ENCODE results near the gene ARRDC5. TPM values are rescaled to one million over a fixed set of nuclear protein-coding genes. Genes with fewer than 3 reads are reported as not detected.

The ARRDC5 gene
- total and polyA plus RNA-seq, 2 donors (not counting 1 experiment from before 2014, with no cell fraction given): not detected

DNA sequence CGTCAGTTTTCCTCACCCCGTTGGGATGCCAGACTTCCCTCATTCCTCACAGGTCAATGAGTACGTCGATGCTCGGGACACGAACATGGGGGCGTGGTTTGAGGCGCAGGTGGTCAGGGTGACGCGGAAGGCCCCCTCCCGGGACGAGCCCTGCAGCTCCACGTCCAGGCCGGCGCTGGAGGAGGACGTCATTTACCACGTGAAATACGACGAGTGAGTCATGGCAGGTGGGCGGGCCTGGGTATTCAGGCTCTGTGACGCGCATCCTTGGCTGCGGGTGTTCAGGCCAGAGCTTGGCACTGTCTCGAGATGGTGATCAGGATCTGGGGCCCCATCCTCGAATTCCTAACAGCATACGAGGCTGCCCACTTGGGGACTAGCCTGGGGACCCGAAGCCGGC, 28.0 kb upstream of the ARRDC5 start:
- H3K36me3 ChIP-seq (ENCODE audit: control insufficient read depth, insufficient read depth, low read length): peaks cover 25% of the 10 kb centered on the region
- H3K4me3 ChIP-seq (replicated peaks in 1 of 4; ENCODE audit: control extremely low read depth in 1 of 4, insufficient read depth in 1 of 4, low read depth in 3 of 4, low read length in 4 of 4): no peak overlapping the region
- no peak overlapping the region for H3K9ac ChIP-seq (ENCODE audit: insufficient read depth, low read length)
- H3K27me3 ChIP-seq (ENCODE audit: control insufficient read depth, insufficient read depth, low read length): no peaks in the 10 kb centered on the region
- peak in 1 of 2 donors; percentile 96 for DNase-seq (ENCODE audit: low read depth in 2 of 2)
- no peaks in the 10 kb centered on the region for H3K9me3 ChIP-seq (ENCODE audit: control insufficient read depth, insufficient read depth, low read depth, low read length)
- H3K27ac ChIP-seq (ENCODE audit: insufficient read depth, low read length): no peak overlapping the region
- TF ChIP-seq, protein P1, sequence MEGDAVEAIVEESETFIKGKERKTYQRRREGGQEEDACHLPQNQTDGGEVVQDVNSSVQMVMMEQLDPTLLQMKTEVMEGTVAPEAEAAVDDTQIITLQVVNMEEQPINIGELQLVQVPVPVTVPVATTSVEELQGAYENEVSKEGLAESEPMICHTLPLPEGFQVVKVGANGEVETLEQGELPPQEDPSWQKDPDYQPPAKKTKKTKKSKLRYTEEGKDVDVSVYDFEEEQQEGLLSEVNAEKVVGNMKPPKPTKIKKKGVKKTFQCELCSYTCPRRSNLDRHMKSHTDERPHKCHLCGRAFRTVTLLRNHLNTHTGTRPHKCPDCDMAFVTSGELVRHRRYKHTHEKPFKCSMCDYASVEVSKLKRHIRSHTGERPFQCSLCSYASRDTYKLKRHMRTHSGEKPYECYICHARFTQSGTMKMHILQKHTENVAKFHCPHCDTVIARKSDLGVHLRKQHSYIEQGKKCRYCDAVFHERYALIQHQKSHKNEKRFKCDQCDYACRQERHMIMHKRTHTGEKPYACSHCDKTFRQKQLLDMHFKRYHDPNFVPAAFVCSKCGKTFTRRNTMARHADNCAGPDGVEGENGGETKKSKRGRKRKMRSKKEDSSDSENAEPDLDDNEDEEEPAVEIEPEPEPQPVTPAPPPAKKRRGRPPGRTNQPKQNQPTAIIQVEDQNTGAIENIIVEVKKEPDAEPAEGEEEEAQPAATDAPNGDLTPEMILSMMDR (conservative IDR thresholded peaks at IDR 0.05 in 1 of 2, IDR thresholded peaks at IDR 0.05 in 1 of 2; ENCODE audit: low read depth in 1 of 2, low read length in 2 of 2): no peak
- peaks cover 55% of the 10 kb centered on the region for H3K79me2 ChIP-seq (ENCODE audit: control insufficient read depth, insufficient read depth, low read length)
- H2AFZ ChIP-seq (ENCODE audit: low read length): no peak overlapping the region
- no peaks in the 10 kb centered on the region for H3K4me1 ChIP-seq (ENCODE audit: control insufficient read depth, extremely low read depth, insufficient read depth, low read length)
- no peak overlapping the region for H3K4me2 ChIP-seq (ENCODE audit: extremely low read depth, insufficient read depth, low read length)
- no peaks in the 10 kb centered on the region for H4K20me1 ChIP-seq (ENCODE audit: control insufficient read depth, extremely low read depth, insufficient read depth, low read length)

DNA sequence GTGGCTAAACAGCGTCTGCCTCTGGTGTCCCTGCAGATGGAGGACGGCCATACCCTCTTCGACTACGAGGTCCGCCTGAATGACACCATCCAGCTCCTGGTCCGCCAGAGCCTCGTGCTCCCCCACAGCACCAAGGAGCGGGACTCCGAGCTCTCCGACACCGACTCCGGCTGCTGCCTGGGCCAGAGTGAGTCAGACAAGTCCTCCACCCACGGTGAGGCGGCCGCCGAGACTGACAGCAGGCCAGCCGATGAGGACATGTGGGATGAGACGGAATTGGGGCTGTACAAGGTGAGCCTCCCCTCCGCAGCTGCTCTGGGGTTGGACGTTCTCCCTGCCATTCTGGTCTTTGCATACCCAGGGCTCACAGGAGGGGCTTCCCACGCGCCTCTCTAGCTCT, 26.5 kb upstream of the ARRDC5 start:
- H3K79me2 ChIP-seq (ENCODE audit: control insufficient read depth, insufficient read depth, low read length): peaks cover 64% of the 10 kb centered on the region
- H3K4me1 ChIP-seq (ENCODE audit: control insufficient read depth, extremely low read depth, insufficient read depth, low read length): no peaks in the 10 kb centered on the region
- H4K20me1 ChIP-seq (ENCODE audit: control insufficient read depth, extremely low read depth, insufficient read depth, low read length): no peaks in the 10 kb centered on the region
- H3K27me3 ChIP-seq (ENCODE audit: control insufficient read depth, insufficient read depth, low read length): no peaks in the 10 kb centered on the region
- H3K4me3 ChIP-seq (replicated peaks in 1 of 4; ENCODE audit: control extremely low read depth in 1 of 4, insufficient read depth in 1 of 4, low read depth in 3 of 4, low read length in 4 of 4): no peak overlapping the region
- TF ChIP-seq, protein P1 (conservative IDR thresholded peaks at IDR 0.05 in 1 of 2, IDR thresholded peaks at IDR 0.05 in 1 of 2; ENCODE audit: low read depth in 1 of 2, low read length in 2 of 2): no peak
- no peak for TF ChIP-seq EZH2 (IDR thresholded peaks at IDR 0.05; ENCODE audit: low read length, missing control alignments)
- peak in 1 of 2 donors; percentile 92 for DNase-seq (ENCODE audit: low read depth in 2 of 2)
- no peak overlapping the region for H3K27ac ChIP-seq (ENCODE audit: insufficient read depth, low read length)
- H3K4me2 ChIP-seq (ENCODE audit: extremely low read depth, insufficient read depth, low read length): no peak overlapping the region
- no peak overlapping the region for H3K9ac ChIP-seq (ENCODE audit: insufficient read depth, low read length)
- peaks cover 24% of the 10 kb centered on the region for H3K36me3 ChIP-seq (ENCODE audit: control insufficient read depth, insufficient read depth, low read length)
- no peak overlapping the region for H2AFZ ChIP-seq (ENCODE audit: low read length)
- H3K9me3 ChIP-seq (ENCODE audit: control insufficient read depth, insufficient read depth, low read depth, low read length): no peaks in the 10 kb centered on the region

DNA sequence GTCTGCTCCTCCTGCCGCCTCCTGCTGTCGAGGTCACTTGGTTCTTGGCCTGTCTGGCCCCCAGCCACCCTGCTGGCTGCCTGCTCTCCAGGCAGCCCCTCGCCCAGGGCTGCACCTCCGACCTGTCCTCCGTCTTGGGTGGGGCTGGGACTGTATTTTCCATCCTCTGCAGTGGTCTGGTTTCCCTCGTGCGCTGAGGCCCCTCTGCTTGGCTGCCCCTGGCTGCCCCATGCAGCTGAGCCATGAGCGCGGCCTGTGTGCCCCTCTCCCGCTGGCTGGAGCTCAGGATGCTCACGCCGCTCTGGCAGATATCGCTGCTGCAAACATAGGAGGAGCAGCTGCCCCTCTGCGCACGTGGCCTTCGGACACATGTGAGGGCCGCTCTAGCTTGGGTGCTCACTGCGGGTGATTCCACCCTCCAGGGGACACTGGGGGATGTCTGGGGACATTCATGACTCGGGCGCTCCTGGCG, 20.6 kb upstream of the ARRDC5 start:
- Histone ChIP-seq H3K9me3 (ENCODE audit: control insufficient read depth, insufficient read depth, low read depth, low read length) (no peaks in the 10 kb centered on the region), H3K9ac (ENCODE audit: insufficient read depth, low read length) (no peak overlapping the region), H3K4me3 (replicated peaks in 1 of 4; ENCODE audit: control extremely low read depth in 1 of 4, insufficient read depth in 1 of 4, low read depth in 3 of 4, low read length in 4 of 4) (no peak overlapping the region), H3K27me3 (ENCODE audit: control insufficient read depth, insufficient read depth, low read length) (no peaks in the 10 kb centered on the region), H3K27ac (ENCODE audit: insufficient read depth, low read length) (no peak overlapping the region), H3K4me2 (ENCODE audit: extremely low read depth, insufficient read depth, low read length) (no peak overlapping the region), H4K20me1 (ENCODE audit: control insufficient read depth, extremely low read depth, insufficient read depth, low read length) (no peaks in the 10 kb centered on the region), H3K36me3 (ENCODE audit: control insufficient read depth, insufficient read depth, low read length) (peaks cover 5% of the 10 kb centered on the region), H2AFZ (ENCODE audit: low read length) (no peak overlapping the region), H3K79me2 (ENCODE audit: control insufficient read depth, insufficient read depth, low read length) (peaks cover 82% of the 10 kb centered on the region), H3K4me1 (ENCODE audit: control insufficient read depth, extremely low read depth, insufficient read depth, low read length) (no peaks in the 10 kb centered on the region)
- no peak for TF ChIP-seq EZH2 (IDR thresholded peaks at IDR 0.05; ENCODE audit: low read length, missing control alignments)
- TF ChIP-seq, protein P1 (conservative IDR thresholded peaks at IDR 0.05 in 1 of 2, IDR thresholded peaks at IDR 0.05 in 1 of 2; ENCODE audit: low read depth in 1 of 2, low read length in 2 of 2): no peak
- DNase-seq (ENCODE audit: low read depth in 2 of 2): no peak
